ENCODE measurements around the gene SLC1A7.

Gene SLC1A7

GRCh38 chr1:53090227-53091147 is 52.0 kb downstream of the SLC1A7 start:
- 91% methylated on average over 36 of the region's 37 CpGs for WGBS (ENCODE audit: insufficient coverage)
- Histone ChIP-seq H3K36me3 (ENCODE audit: control insufficient read depth in 4 of 4, insufficient read depth in 4 of 4, low read length in 3 of 4) (no peaks in the 10 kb centered on the region), H3K27me3 (replicated peaks in 2 of 5; ENCODE audit: control insufficient read depth in 4 of 5, insufficient read depth in 5 of 5, low read length in 4 of 5) (no peaks in the 10 kb centered on the region), H3K4me3 (ENCODE audit: control insufficient read depth in 1 of 7, extremely low read depth in 1 of 7, insufficient read depth in 4 of 7, low read depth in 2 of 7, low read length in 6 of 7) (no peak overlapping the region), H3K4me1 (ENCODE audit: control extremely low read depth in 1 of 4, control insufficient read depth in 4 of 4, insufficient read depth in 4 of 4, low read length in 3 of 4) (no peaks in the 10 kb centered on the region), H3K27ac (ENCODE audit: insufficient read depth in 1 of 2, low read depth in 1 of 2, low read length in 2 of 2, poor library complexity in 1 of 2, severe bottlenecking in 2 of 2) (no peak overlapping the region), H3K9me3 (ENCODE audit: control extremely low read depth in 1 of 5, control insufficient read depth in 4 of 5, insufficient read depth in 2 of 5, low read depth in 1 of 5, low read length in 4 of 5) (peaks cover 0 to 4% (median 0%) of the 10 kb centered on the region in 5 experiments)
- CTCF ChIA-PET = no interaction called here
- no peak for DNase-seq
- POLR2A ChIA-PET = no interaction called here

GRCh38 chr1:53089478-53090226 is 52.8 kb downstream of the SLC1A7 start:
- 96% methylated on average over 11 of the region's 11 CpGs for WGBS (ENCODE audit: insufficient coverage)
- no peak overlapping the region for H3K27ac ChIP-seq (ENCODE audit: insufficient read depth in 1 of 2, low read depth in 1 of 2, low read length in 2 of 2, poor library complexity in 1 of 2, severe bottlenecking in 2 of 2)
- no peaks in the 10 kb centered on the region for H3K36me3 ChIP-seq (ENCODE audit: control insufficient read depth in 4 of 4, insufficient read depth in 4 of 4, low read length in 3 of 4)
- DNase-seq = no peak
- H3K9me3 ChIP-seq (ENCODE audit: control extremely low read depth in 1 of 5, control insufficient read depth in 4 of 5, insufficient read depth in 2 of 5, low read depth in 1 of 5, low read length in 4 of 5) = no peaks in the 10 kb centered on the region
- no peaks in the 10 kb centered on the region for H3K4me1 ChIP-seq (ENCODE audit: control extremely low read depth in 1 of 4, control insufficient read depth in 4 of 4, insufficient read depth in 4 of 4, low read length in 3 of 4)
- POLR2A ChIA-PET = no interaction called here
- no peaks in the 10 kb centered on the region for H3K27me3 ChIP-seq (replicated peaks in 2 of 5; ENCODE audit: control insufficient read depth in 4 of 5, insufficient read depth in 5 of 5, low read length in 4 of 5)
- H3K4me3 ChIP-seq (ENCODE audit: control insufficient read depth in 1 of 7, extremely low read depth in 1 of 7, insufficient read depth in 4 of 7, low read depth in 2 of 7, low read length in 6 of 7) = no peak overlapping the region
- CTCF ChIA-PET = no interaction called here

DNA sequence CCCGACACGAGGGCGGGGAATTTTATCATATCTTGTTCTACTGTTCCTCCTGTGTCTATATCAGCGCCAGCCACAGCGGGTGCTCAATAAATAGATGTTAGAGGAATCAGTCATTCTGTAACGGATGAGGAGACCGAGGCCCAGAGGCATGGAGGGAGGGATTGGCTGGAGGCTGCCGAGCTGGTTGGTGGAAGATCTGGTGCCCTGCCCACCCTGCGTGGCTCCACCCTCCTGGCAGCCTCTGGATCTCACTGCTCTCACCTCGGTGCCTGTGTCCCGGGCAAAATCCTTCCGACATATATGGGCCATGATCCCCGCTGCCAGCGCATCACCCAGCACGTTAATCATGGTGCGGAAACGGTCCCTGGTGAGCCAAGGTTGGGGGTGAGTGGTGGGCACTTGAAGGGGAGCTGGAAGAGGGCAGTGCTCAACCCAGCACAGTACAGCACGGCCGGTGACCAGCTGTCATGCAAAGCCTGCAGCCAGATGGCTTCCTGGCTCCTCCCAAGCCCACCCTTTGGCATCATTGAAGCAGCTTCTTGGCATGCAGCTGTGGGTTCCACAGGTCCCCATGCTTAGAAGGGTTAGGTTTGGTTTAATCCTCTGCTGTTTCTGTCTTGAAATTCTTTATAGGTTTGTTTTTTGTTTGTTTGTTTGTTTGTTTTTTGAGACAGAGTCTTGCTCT is 53.7 kb downstream of the SLC1A7 start:
- no peaks in the 10 kb centered on the region for H3K9me3 ChIP-seq (ENCODE audit: control extremely low read depth in 1 of 5, control insufficient read depth in 4 of 5, insufficient read depth in 2 of 5, low read depth in 1 of 5, low read length in 4 of 5)
- ChIA-PET POLR2A (no interaction called here), CTCF (no interaction called here)
- no peak overlapping the region for H3K27ac ChIP-seq (ENCODE audit: insufficient read depth in 1 of 2, low read depth in 1 of 2, low read length in 2 of 2, poor library complexity in 1 of 2, severe bottlenecking in 2 of 2)
- WGBS (ENCODE audit: insufficient coverage) = 96% methylated on average over 13 of the region's 19 CpGs
- H3K4me1 ChIP-seq (ENCODE audit: control extremely low read depth in 1 of 4, control insufficient read depth in 4 of 4, insufficient read depth in 4 of 4, low read length in 3 of 4) = peaks cover 0 to 2% (median 0%) of the 10 kb centered on the region in 4 experiments
- DNase-seq = no peak
- H3K4me3 ChIP-seq (ENCODE audit: control insufficient read depth in 1 of 7, extremely low read depth in 1 of 7, insufficient read depth in 4 of 7, low read depth in 2 of 7, low read length in 6 of 7) = no peak overlapping the region
- no peaks in the 10 kb centered on the region for H3K27me3 ChIP-seq (replicated peaks in 2 of 5; ENCODE audit: control insufficient read depth in 4 of 5, insufficient read depth in 5 of 5, low read length in 4 of 5)
- H3K36me3 ChIP-seq (ENCODE audit: control insufficient read depth in 4 of 4, insufficient read depth in 4 of 4, low read length in 3 of 4) = no peaks in the 10 kb centered on the region

DNA sequence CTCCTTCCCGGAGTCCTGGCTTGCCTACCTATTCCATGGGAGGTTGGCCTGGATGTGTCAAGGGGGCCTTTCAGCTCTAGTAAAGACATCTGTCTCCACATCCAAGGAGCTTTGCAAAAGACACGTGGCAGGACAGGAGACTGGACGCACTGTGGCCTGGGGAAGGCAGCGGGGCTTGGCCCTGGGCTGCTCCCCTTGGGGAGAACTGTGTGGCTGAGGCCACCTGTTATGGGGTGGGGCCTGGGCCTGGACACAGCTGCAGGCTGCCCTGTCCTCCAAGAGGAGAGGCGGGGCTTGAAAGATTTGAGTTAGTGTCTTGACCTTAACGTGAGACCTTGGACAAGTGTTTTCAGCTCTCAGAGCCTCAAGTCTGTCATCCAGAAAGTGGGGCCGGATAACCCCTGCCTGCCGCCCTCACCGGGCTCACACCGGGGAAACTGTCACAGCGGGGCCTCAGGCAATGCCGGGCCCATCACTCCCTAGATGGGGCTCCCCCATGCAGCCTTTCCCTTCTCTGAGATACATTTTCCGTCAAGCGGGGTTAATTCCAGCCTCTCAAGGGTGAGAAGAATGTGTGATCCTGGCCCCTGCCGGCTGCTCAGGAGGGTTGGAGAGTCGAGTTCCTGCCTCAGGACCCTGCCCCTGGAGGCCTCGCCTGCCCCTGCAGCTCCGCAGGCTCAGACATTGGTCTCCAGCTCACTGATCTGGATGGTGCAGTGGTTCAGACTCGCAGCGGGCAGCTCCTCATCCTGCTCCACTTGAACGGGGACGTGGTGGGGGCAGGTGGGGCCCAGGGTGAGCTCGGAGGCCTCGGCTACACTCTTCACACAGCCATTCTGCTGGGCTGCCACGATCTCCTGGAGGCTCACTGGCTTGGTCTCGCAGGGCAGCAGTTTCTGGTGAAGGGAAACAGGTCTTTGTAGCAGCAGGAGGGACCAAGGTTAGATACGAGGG is 54.8 kb downstream of the SLC1A7 start:
- no peak for DNase-seq
- CTCF ChIA-PET = no interaction called here
- 94% methylated on average over 26 of the region's 27 CpGs for WGBS (ENCODE audit: insufficient coverage)

GRCh38 chr1:53086491-53087070 is 55.9 kb downstream of the SLC1A7 start:
- Histone ChIP-seq H3K9me3 (ENCODE audit: control extremely low read depth in 1 of 5, control insufficient read depth in 4 of 5, insufficient read depth in 2 of 5, low read depth in 1 of 5, low read length in 4 of 5) (no peaks in the 10 kb centered on the region), H3K27me3 (replicated peaks in 2 of 5; ENCODE audit: control insufficient read depth in 4 of 5, insufficient read depth in 5 of 5, low read length in 4 of 5) (no peaks in the 10 kb centered on the region), H3K4me3 (ENCODE audit: control insufficient read depth in 1 of 7, extremely low read depth in 1 of 7, insufficient read depth in 4 of 7, low read depth in 2 of 7, low read length in 6 of 7) (no peak overlapping the region), H3K27ac (ENCODE audit: insufficient read depth in 1 of 2, low read depth in 1 of 2, low read length in 2 of 2, poor library complexity in 1 of 2, severe bottlenecking in 2 of 2) (no peak overlapping the region), H3K4me1 (ENCODE audit: control extremely low read depth in 1 of 4, control insufficient read depth in 4 of 4, insufficient read depth in 4 of 4, low read length in 3 of 4) (peaks cover 0 to 12% (median 10%) of the 10 kb centered on the region in 4 experiments), H3K36me3 (ENCODE audit: control insufficient read depth in 4 of 4, insufficient read depth in 4 of 4, low read length in 3 of 4) (no peaks in the 10 kb centered on the region)
- 95% methylated on average over 4 of the region's 4 CpGs for WGBS (ENCODE audit: insufficient coverage)
- POLR2A ChIA-PET = no interaction called here
- CTCF ChIA-PET = no interaction called here
- DNase-seq = no peak

More for the DNA sequence above, 54.8 kb downstream of the SLC1A7 start:
- Histone ChIP-seq H3K4me1 (ENCODE audit: control extremely low read depth in 1 of 4, control insufficient read depth in 4 of 4, insufficient read depth in 4 of 4, low read length in 3 of 4) (peaks cover 0 to 12% (median 9%) of the 10 kb centered on the region in 4 experiments), H3K36me3 (ENCODE audit: control insufficient read depth in 4 of 4, insufficient read depth in 4 of 4, low read length in 3 of 4) (no peaks in the 10 kb centered on the region), H3K27me3 (replicated peaks in 2 of 5; ENCODE audit: control insufficient read depth in 4 of 5, insufficient read depth in 5 of 5, low read length in 4 of 5) (no peaks in the 10 kb centered on the region), H3K27ac (ENCODE audit: insufficient read depth in 1 of 2, low read depth in 1 of 2, low read length in 2 of 2, poor library complexity in 1 of 2, severe bottlenecking in 2 of 2) (no peak overlapping the region), H3K4me3 (ENCODE audit: control insufficient read depth in 1 of 7, extremely low read depth in 1 of 7, insufficient read depth in 4 of 7, low read depth in 2 of 7, low read length in 6 of 7) (no peak overlapping the region), H3K9me3 (ENCODE audit: control extremely low read depth in 1 of 5, control insufficient read depth in 4 of 5, insufficient read depth in 2 of 5, low read depth in 1 of 5, low read length in 4 of 5) (no peaks in the 10 kb centered on the region)
- POLR2A ChIA-PET = no interaction called here

GRCh38 chr1:53085405-53085804 is 57.0 kb downstream of the SLC1A7 start:
- POLR2A ChIA-PET = interaction anchor here (0.5 to 0.6 kb wide), 2 partner anchors 37 to 73 kb away, joined by 3 to 4 read pairs; no protein-coding TSS in a partner anchor
- no peaks in the 10 kb centered on the region for H3K27me3 ChIP-seq (replicated peaks in 2 of 5; ENCODE audit: control insufficient read depth in 4 of 5, insufficient read depth in 5 of 5, low read length in 4 of 5)
- H3K9me3 ChIP-seq (ENCODE audit: control extremely low read depth in 1 of 5, control insufficient read depth in 4 of 5, insufficient read depth in 2 of 5, low read depth in 1 of 5, low read length in 4 of 5) = no peaks in the 10 kb centered on the region
- H3K36me3 ChIP-seq (ENCODE audit: control insufficient read depth in 4 of 4, insufficient read depth in 4 of 4, low read length in 3 of 4) = no peaks in the 10 kb centered on the region
- H3K4me1 ChIP-seq (ENCODE audit: control extremely low read depth in 1 of 4, control insufficient read depth in 4 of 4, insufficient read depth in 4 of 4, low read length in 3 of 4) = peaks cover 0 to 12% (median 10%) of the 10 kb centered on the region in 4 experiments
- CTCF ChIA-PET = no interaction called here
- no peak for DNase-seq
- WGBS (ENCODE audit: insufficient coverage) = 97% methylated on average over 8 of the region's 8 CpGs
- H3K27ac ChIP-seq (ENCODE audit: insufficient read depth in 1 of 2, low read depth in 1 of 2, low read length in 2 of 2, poor library complexity in 1 of 2, severe bottlenecking in 2 of 2) = no peak overlapping the region
- H3K4me3 ChIP-seq (ENCODE audit: control insufficient read depth in 1 of 7, extremely low read depth in 1 of 7, insufficient read depth in 4 of 7, low read depth in 2 of 7, low read length in 6 of 7) = no peak overlapping the region
